Sigmoid colon (tissue), 7 donors: ENCODE data around the gene C1orf232. TPM values are rescaled to one million over a fixed set of nuclear protein-coding genes. Genes with fewer than 3 reads are reported as not detected.

Source experiments
- DNase-seq: peaks from one replicate; pipeline ENCODE4 v3.0.0-alpha.2; 2019
- H3K27ac ChIP-seq, 4 donors: fragments of 200-600 bp; sonication (generic); one replicate each; pipeline ENCODE4 v1.5.1; 2016 to 2019; ENCODE audit warnings: mild to moderate bottlenecking in 1 of 4
- H3K27me3 ChIP-seq, 3 donors: fragments of 200-600 bp; sonication (generic); one replicate each; pipeline ENCODE4 v1.5.1; 2019; ENCODE audit warnings: mild to moderate bottlenecking in 1 of 3
- H3K36me3 ChIP-seq, 4 donors: fragments of 200-600 bp; sonication (generic); one replicate each; pipeline ENCODE4 v1.5.1; 2016 to 2019
- H3K4me1 ChIP-seq, 4 donors: fragments of 200-600 bp; sonication (generic); one replicate each; pipeline ENCODE4 v1.5.1; 2017 to 2019
- H3K4me3 ChIP-seq, 4 donors: fragments of 200-600 bp; sonication (generic); one replicate each; pipeline ENCODE4 v1.5.1; 2017 to 2019; ENCODE audit warnings: mild to moderate bottlenecking in 2 of 4, moderate library complexity in 1 of 4
- H3K9me3 ChIP-seq, 4 donors: fragments of 200-600 bp in 3 of 4; sonication (generic) in 3 of 4; one replicate each; pipeline versions ENCODE4 v1.5.1 to v1.6.1; 2013 to 2019
- EP300 ChIP-seq, 4 donors: sonication (generic); formaldehyde crosslinking; IDR thresholded peaks; one replicate each; pipeline ENCODE4 v1.6.1; 2017; ENCODE audit warnings: antibody characterized with exemption in 4 of 4
- POLR2A ChIP-seq, 2 donors: fragments of 450-650 bp; IDR thresholded peaks; one replicate each; pipeline ENCODE4 v1.6.1; 2016; ENCODE audit warnings: antibody characterized with exemption in 2 of 2, mild to moderate bottlenecking in 2 of 2, moderate library complexity in 2 of 2
- POLR2AphosphoS5 ChIP-seq, 4 donors: sonication (generic); formaldehyde crosslinking; IDR thresholded peaks; one replicate each; pipeline ENCODE4 v1.6.1; 2017; ENCODE audit warnings: antibody characterized with exemption in 4 of 4
- WGBS, 2 donors: extraction: QIAGEN DNeasy Blood & Tissue Kit; methylation state at CpG; one replicate each; pipeline ENCODE4 v1.1.7; 2013; 5-methylcytosine and 5-hydroxymethylcytosine counted together
- intact Hi-C: fragments of 100-400 bp; cut with DNase I; formaldehyde crosslinking; loops from one replicate; pipeline ENCODE4 v1.15.1; 2023
- polyA plus RNA-seq, 3 donors: library from polyadenylated mRNA; stranded (reverse); fragments of 200-250 nt; gene quantifications; one replicate each; pipeline ENCODE4 v1.2.3, GENCODE V29; 2013
- total RNA-seq, 4 donors: library from RNA; depleted of rRNA; stranded (reverse); fragments of >200 nt; gene quantifications; one replicate each; pipeline ENCODE4 v1.1.0, GENCODE V29; 2016
- TF ChIP-seq, protein P1 (sequence below), 4 experiments: fragments of 450-650 bp in 3 of 4; fragments of 200-600 bp in 1 of 4; IDR thresholded peaks; one replicate each; pipeline ENCODE4 v1.5.1; 2016 to 2019; ENCODE audit warnings: antibody characterized with exemption in 4 of 4, mild to moderate bottlenecking in 3 of 4, moderate library complexity in 2 of 4
- donor health status: healthy with polysubstance abuse.
- donor health status: Bipolar disorder and iron deficiency.
- donor health status: healthy.

C1orf232 gene
- total and polyA plus RNA-seq, 7 donors = not detected

DNA sequence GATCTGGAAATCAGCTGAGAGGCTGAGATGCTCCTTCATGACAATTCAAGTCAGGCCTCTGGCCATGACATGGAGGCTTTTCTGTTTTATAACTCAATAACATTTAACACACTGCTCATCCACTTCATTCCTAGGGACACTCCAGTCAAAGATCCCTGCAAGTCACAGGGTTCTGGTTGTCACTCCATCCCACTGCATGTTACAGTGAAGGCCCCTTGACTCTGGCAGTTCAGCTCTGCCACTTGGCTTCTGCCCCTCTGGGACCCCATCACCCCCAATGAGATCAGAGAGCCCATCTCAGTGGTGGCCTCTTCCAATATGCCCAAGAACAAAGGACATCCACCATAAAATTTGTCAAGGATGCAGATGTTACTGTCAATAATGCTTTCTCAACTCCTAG lies 19.9 kb downstream of the C1orf232 start:
- DNase-seq = no peak
- H3K9me3 ChIP-seq = no peaks in the 10 kb centered on the region

DNA sequence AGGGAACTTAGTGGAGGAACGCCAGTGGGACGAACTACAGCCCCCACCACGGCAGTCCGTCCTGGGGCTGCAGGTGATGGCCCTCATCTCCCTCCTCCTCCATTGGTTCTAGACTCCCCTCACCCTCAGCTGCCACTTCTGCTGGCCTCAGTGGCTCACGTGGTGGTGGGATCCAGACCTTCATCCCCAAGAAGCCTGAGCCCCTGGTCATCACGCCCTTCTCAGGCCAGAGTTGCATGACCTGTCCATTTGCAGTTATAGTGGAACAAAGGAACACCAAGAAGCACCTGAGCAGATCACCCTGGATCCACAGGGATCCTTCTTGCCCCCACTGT lies 22.8 kb downstream of the C1orf232 start:
- intact Hi-C loops = loop anchor here (1.0 kb wide), 2 partner anchors 41 to 110 kb away; no protein-coding TSS in a partner anchor
- DNase-seq = no peak
- 49 to 68% methylated on average over 6 of the region's 6 CpGs for WGBS, 2 donors
- Histone ChIP-seq H3K9me3 (no peaks in the 10 kb centered on the region), H3K4me1 (peaks cover 0 to 5% (median 0%) of the 10 kb centered on the region in 4 donors), H3K27ac (no peak overlapping the region), H3K27me3 (no peaks in the 10 kb centered on the region), H3K4me3 (no peak overlapping the region), H3K36me3 (no peaks in the 10 kb centered on the region)
- TF ChIP-seq EP300 (IDR thresholded peaks at IDR 0.05) = no peak
- TF ChIP-seq, protein P1, sequence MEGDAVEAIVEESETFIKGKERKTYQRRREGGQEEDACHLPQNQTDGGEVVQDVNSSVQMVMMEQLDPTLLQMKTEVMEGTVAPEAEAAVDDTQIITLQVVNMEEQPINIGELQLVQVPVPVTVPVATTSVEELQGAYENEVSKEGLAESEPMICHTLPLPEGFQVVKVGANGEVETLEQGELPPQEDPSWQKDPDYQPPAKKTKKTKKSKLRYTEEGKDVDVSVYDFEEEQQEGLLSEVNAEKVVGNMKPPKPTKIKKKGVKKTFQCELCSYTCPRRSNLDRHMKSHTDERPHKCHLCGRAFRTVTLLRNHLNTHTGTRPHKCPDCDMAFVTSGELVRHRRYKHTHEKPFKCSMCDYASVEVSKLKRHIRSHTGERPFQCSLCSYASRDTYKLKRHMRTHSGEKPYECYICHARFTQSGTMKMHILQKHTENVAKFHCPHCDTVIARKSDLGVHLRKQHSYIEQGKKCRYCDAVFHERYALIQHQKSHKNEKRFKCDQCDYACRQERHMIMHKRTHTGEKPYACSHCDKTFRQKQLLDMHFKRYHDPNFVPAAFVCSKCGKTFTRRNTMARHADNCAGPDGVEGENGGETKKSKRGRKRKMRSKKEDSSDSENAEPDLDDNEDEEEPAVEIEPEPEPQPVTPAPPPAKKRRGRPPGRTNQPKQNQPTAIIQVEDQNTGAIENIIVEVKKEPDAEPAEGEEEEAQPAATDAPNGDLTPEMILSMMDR (IDR thresholded peaks at IDR 0.05) = no peak
- no peak for TF ChIP-seq POLR2A (IDR thresholded peaks at IDR 0.05)
- no peak for TF ChIP-seq POLR2AphosphoS5 (IDR thresholded peaks at IDR 0.05)

More for the DNA sequence above, 19.9 kb downstream of the C1orf232 start:
- H3K27ac ChIP-seq = no peak overlapping the region
- no peak overlapping the region for H3K4me3 ChIP-seq
- H3K36me3 ChIP-seq = no peaks in the 10 kb centered on the region
- no peaks in the 10 kb centered on the region for H3K27me3 ChIP-seq
- intact Hi-C loops = no loop called here
- TF ChIP-seq, protein P1 (IDR thresholded peaks at IDR 0.05) = no peak
- TF ChIP-seq POLR2A (IDR thresholded peaks at IDR 0.05) (no peak), POLR2AphosphoS5 (IDR thresholded peaks at IDR 0.05) (no peak), EP300 (IDR thresholded peaks at IDR 0.05) (no peak)
- H3K4me1 ChIP-seq = peaks cover 0 to 5% (median 0%) of the 10 kb centered on the region in 4 donors

DNA sequence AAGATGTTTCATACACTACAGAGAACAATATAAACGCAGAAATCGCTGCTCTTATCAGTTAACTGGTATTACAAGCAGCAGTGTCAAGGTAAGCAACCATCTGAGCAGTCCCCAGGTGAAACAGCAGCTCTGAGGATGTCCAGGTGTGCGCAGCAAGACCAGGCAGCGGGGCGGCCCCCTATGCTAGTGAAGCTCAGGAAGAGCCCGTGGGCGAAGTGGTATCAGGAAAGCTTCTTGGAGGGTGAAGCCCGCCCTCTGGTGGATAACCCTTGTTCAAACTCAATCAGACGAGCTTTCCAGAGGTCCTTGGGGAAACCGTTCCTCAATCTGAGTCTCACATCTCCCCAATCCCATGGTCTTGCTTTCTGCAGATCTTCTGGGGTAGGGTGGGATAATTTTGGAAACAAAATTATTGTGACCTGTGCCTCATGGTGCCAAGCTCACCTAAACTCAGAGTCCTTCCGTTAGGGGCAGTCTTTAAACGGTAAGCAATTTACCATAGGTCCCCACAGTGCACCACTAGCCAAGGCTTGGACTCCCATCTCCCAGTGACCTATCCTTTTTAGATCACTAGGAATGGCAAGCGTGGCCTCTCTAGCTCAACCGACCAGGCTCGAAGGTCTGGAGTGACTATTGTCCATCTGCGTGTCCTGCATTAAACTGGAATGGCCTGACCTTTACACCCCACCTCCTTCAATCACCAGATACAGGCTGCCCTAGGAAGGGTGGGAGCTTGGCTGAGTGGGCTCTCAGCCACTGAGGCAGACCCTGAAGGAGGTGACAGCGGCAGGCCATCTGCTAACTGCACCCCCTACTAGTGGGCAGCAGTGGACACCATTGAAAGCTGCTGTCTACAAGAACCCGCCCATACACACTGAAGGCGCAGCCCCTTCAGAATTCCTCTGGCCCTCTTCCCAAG lies 23.5 kb downstream of the C1orf232 start:
- Histone ChIP-seq H3K27me3 (no peaks in the 10 kb centered on the region), H3K4me3 (no peak overlapping the region), H3K36me3 (no peaks in the 10 kb centered on the region), H3K4me1 (peaks cover 0 to 5% (median 0%) of the 10 kb centered on the region in 4 donors), H3K27ac (no peak overlapping the region), H3K9me3 (no peaks in the 10 kb centered on the region)
- intact Hi-C loops = loop anchor here (1.0 kb wide), 2 partner anchors 40 to 109 kb away; no protein-coding TSS in a partner anchor
- TF ChIP-seq POLR2A (IDR thresholded peaks at IDR 0.05) (no peak), EP300 (IDR thresholded peaks at IDR 0.05) (no peak), POLR2AphosphoS5 (IDR thresholded peaks at IDR 0.05) (no peak)
- TF ChIP-seq, protein P1 (IDR thresholded peaks at IDR 0.05) = peak; percentile 56 to 70 (median 68)
- 24 to 33% methylated on average over 19 of the region's 19 CpGs for WGBS, 2 donors
- peak; percentile 89 for DNase-seq

DNA sequence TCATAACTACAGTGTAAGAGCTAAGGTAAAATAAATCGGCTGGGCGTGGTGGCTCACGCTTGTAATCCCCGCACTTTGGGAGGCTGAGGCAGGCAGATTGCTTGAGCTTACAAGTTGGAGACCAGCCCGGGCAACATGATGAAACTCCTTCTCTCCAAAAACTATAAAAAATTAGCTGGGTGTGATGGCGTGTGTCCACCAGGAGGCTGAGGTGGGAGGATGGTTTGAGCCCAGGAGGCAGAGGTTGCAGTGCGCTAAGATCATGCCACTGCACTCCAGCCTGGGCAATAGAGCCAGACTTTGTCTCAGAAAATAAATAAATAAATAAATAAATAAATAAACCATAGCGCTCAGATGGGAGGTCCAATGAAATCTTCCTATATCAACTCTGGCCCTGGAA lies 26.6 kb downstream of the C1orf232 start:
- Histone ChIP-seq H3K9me3 (no peaks in the 10 kb centered on the region), H3K36me3 (no peaks in the 10 kb centered on the region), H3K27ac (no peak overlapping the region), H3K4me1 (peaks cover 0 to 5% (median 0%) of the 10 kb centered on the region in 4 donors), H3K4me3 (no peak overlapping the region), H3K27me3 (no peaks in the 10 kb centered on the region)
- intact Hi-C loops = no loop called here
- no peak for DNase-seq
- 85 to 88% methylated on average over 8 of the region's 8 CpGs for WGBS, 2 donors
- TF ChIP-seq POLR2A (IDR thresholded peaks at IDR 0.05) = no peak
- no peak for TF ChIP-seq EP300 (IDR thresholded peaks at IDR 0.05)
- no peak for TF ChIP-seq POLR2AphosphoS5 (IDR thresholded peaks at IDR 0.05)
- TF ChIP-seq, protein P1 (IDR thresholded peaks at IDR 0.05) = no peak
